Testis (tissue), 2 donors: ENCODE measurements around the gene NEUROG2.

Source experiments
- CTCF ChIP-seq, 3 experiments: fragments of 450-650 bp in 2 of 3; fragments of 200-600 bp in 1 of 3; sonication (generic) in 1 of 3; IDR thresholded peaks; one replicate each; pipeline ENCODE4 v1.5.1; 2016 to 2019; ENCODE audit warnings: antibody characterized with exemption in 3 of 3, mild to moderate bottlenecking in 2 of 3, moderate library complexity in 1 of 3
- POLR2A ChIP-seq: fragments of 450-650 bp; IDR thresholded peaks from one replicate; pipeline ENCODE4 v1.6.1; 2017; ENCODE audit warnings: antibody characterized with exemption, mild to moderate bottlenecking, moderate library complexity

- TF ChIP-seq CTCF (IDR thresholded peaks at IDR 0.05): no peak
- no peak for TF ChIP-seq POLR2A
Observed at GRCh38 chr4:112526061-112526460, 10.1 kb upstream of the NEUROG2 start.
